HG03378 (cell line): ENCODE results near the gene AK1.

Source experiments
- ATAC-seq: cut with Tn5 transposase; IDR thresholded peaks from one replicate; pipeline ENCODE4 v1.9.1; 2021; ENCODE audit warnings: mild to moderate bottlenecking, moderate library complexity; ENCODE audit not compliant: unreplicated experiment

Gene AK1

GRCh38 chr9:127826253-127826913 is 51.1 kb downstream of the AK1 start:
- no peak for ATAC-seq

- ATAC-seq, result no peak
These were observed 52.0 kb downstream of the AK1 start for GRCh38 chr9:127825319-127826051.

- ATAC-seq, result no peak
These were observed 55.4 kb downstream of the AK1 start for GRCh38 chr9:127822108-127822507.

GRCh38 chr9:127818574-127818973 is 58.9 kb downstream of the AK1 start:
- ATAC-seq, result no peak

GRCh38 chr9:127817881-127818434 is 59.5 kb downstream of the AK1 start:
- no peak for ATAC-seq

- no peak for ATAC-seq
These were observed 60.7 kb downstream of the AK1 start for GRCh38 chr9:127816728-127817127.
